IPS-15b (cell line): ENCODE results near the gene ITPR2.

ENCODE experiments used
- H3K27me3 ChIP-seq: one replicate; pipeline ENCODE4 v1.6.1; 2013; ENCODE audit warnings: low read length; ENCODE audit not compliant: control insufficient read depth, insufficient read depth
- H3K36me3 ChIP-seq: one replicate; pipeline ENCODE4 v1.6.1; 2013; ENCODE audit warnings: low read length; ENCODE audit not compliant: control insufficient read depth, insufficient read depth
- H3K4me1 ChIP-seq: one replicate; pipeline ENCODE4 v1.6.1; 2013; ENCODE audit warnings: mild to moderate bottlenecking, low read length; ENCODE audit not compliant: control insufficient read depth, insufficient read depth
- H3K4me3 ChIP-seq: one replicate; pipeline ENCODE4 v1.5.1; 2013; ENCODE audit warnings: low read depth, low read length
- H3K9ac ChIP-seq: one replicate; pipeline ENCODE4 v1.6.1; 2013; ENCODE audit warnings: low read depth, mild to moderate bottlenecking, low read length
- H3K9me3 ChIP-seq: one replicate; pipeline ENCODE4 v1.6.1; 2013; ENCODE audit warnings: mild to moderate bottlenecking, low read length; ENCODE audit not compliant: control insufficient read depth, insufficient read depth

Gene ITPR2

DNA sequence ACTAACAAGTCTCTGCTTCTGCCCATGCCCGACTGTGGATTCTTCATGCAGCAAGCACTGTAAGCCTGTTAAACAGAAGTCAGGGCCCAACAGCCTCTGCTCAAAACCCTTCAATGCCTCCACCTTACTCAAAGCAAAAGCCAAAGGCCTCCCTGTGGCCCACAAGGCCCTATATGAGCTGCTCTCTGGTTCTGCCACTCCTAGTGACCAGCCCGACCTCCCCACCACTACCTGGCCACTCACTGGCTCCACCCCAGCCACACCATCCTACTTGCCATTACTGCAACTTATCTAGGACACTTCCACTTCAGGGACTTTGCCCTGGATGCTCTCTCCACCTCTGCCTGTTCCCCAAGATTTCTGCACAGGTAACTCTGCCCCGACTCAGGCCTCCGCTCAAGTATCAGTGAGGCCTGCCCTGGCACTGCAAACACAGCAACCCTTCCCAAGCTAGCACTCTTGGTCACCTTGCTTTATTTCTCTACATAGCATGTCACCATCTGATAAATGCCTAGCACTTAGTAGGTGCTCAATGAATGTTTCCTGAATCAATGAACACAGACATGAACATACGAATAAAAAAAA lies 88.9 kb downstream of the ITPR2 start:
- H3K36me3 ChIP-seq = no peaks in the 10 kb centered on the region
- H3K27me3 ChIP-seq = no peaks in the 10 kb centered on the region
- no peak overlapping the region for H3K4me3 ChIP-seq
- no peaks in the 10 kb centered on the region for H3K9me3 ChIP-seq
- no peak overlapping the region for H3K9ac ChIP-seq
- peaks cover 3% of the 10 kb centered on the region for H3K4me1 ChIP-seq

DNA sequence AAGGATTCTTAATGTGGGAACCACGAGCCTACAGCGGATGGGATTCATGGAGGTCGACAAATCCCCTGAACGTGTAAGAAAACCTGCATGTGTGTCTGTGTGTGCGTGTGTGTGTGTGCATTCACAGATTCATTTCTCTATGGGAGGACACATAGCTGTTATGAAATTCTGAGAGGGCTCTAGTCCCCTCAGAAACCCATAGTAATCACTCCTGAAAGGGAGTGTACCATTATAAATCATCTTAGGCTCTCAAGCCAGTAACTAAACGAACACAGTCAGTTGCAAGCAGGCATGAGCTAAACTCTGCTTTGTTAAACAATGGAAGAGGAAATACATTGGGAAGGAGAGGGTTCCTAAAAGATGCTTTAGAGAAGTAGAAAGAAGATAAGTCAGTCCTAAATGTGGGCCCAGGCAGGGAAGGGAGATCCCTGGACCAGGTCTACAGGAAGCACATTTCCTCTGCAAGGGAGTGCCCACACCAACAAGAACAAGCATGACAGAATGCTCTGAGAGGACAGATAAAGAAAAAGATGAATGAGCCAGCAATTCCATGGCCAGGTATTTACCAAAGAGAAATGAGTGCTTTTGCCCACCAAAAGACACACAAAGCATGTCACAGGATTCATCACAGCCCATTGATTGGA lies 91.3 kb downstream of the ITPR2 start:
- peaks cover 3% of the 10 kb centered on the region for H3K4me1 ChIP-seq
- no peak overlapping the region for H3K9ac ChIP-seq

DNA sequence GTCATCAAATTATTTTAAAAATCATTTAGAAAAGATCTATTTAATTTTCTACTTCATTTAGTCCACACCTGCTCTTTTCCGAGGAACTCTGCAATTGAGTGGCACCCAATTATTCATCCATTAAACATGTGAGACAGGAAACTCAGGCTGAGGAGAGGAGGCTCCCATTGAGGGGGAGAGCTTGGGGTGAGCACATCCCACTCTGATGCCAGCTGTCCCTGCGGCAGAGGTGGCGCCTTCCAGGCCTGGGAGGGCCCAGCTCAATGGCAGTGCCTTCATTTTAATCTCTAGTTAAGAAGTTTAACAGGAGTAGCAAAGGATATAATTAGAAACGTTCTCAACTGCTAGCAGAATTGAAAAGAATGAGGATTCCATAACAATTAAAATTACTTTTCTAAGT lies 92.0 kb downstream of the ITPR2 start:
- no peaks in the 10 kb centered on the region for H3K4me1 ChIP-seq
- no peaks in the 10 kb centered on the region for H3K27me3 ChIP-seq
- H3K4me3 ChIP-seq = no peak overlapping the region
- H3K36me3 ChIP-seq = no peaks in the 10 kb centered on the region
- no peaks in the 10 kb centered on the region for H3K9me3 ChIP-seq
- no peak overlapping the region for H3K9ac ChIP-seq

More for the DNA sequence above, 91.3 kb downstream of the ITPR2 start:
- Histone ChIP-seq H3K36me3 (no peaks in the 10 kb centered on the region), H3K4me3 (no peak overlapping the region), H3K27me3 (no peaks in the 10 kb centered on the region), H3K9me3 (no peaks in the 10 kb centered on the region)

GRCh38 chr12:26740348-26740747 lies 92.6 kb downstream of the ITPR2 start:
- no peaks in the 10 kb centered on the region for H3K36me3 ChIP-seq
- no peaks in the 10 kb centered on the region for H3K27me3 ChIP-seq
- H3K9ac ChIP-seq = no peak overlapping the region
- H3K4me1 ChIP-seq = no peaks in the 10 kb centered on the region
- no peak overlapping the region for H3K4me3 ChIP-seq
- no peaks in the 10 kb centered on the region for H3K9me3 ChIP-seq

- H3K4me1 ChIP-seq = no peaks in the 10 kb centered on the region
- no peaks in the 10 kb centered on the region for H3K27me3 ChIP-seq
- no peak overlapping the region for H3K9ac ChIP-seq
- H3K36me3 ChIP-seq = no peaks in the 10 kb centered on the region
- H3K4me3 ChIP-seq = no peak overlapping the region
- no peaks in the 10 kb centered on the region for H3K9me3 ChIP-seq
Measured at GRCh38 chr12:26737487-26738030, 95.4 kb downstream of the ITPR2 start.

- Histone ChIP-seq H3K4me1 (no peaks in the 10 kb centered on the region), H3K4me3 (no peak overlapping the region), H3K27me3 (no peaks in the 10 kb centered on the region), H3K36me3 (no peaks in the 10 kb centered on the region), H3K9me3 (no peaks in the 10 kb centered on the region), H3K9ac (no peak overlapping the region)
Measured at GRCh38 chr12:26736563-26737486, 96.2 kb downstream of the ITPR2 start.

DNA sequence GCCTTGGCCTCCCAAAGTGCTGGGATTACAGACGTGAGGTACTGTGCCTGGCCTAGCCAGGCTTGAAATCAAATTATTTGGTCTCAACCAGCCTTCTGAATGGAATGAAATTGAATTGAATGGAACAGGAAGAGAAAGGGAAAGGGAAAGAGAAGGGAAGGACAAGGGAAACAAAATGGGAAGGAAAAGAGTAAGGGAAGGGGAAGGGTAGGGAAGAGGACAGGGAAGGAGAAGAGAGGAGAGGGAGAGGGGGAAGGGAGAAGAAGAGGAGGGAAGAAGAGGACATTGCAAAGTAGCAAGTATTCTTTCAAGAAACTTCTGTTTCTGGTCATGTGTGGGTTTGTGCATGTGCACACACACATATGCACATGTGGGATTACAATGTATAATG lies 97.8 kb downstream of the ITPR2 start:
- no peaks in the 10 kb centered on the region for H3K27me3 ChIP-seq
- H3K4me3 ChIP-seq = no peak overlapping the region
- no peaks in the 10 kb centered on the region for H3K9me3 ChIP-seq
- H3K4me1 ChIP-seq = no peaks in the 10 kb centered on the region
- no peaks in the 10 kb centered on the region for H3K36me3 ChIP-seq
- H3K9ac ChIP-seq = no peak overlapping the region

DNA sequence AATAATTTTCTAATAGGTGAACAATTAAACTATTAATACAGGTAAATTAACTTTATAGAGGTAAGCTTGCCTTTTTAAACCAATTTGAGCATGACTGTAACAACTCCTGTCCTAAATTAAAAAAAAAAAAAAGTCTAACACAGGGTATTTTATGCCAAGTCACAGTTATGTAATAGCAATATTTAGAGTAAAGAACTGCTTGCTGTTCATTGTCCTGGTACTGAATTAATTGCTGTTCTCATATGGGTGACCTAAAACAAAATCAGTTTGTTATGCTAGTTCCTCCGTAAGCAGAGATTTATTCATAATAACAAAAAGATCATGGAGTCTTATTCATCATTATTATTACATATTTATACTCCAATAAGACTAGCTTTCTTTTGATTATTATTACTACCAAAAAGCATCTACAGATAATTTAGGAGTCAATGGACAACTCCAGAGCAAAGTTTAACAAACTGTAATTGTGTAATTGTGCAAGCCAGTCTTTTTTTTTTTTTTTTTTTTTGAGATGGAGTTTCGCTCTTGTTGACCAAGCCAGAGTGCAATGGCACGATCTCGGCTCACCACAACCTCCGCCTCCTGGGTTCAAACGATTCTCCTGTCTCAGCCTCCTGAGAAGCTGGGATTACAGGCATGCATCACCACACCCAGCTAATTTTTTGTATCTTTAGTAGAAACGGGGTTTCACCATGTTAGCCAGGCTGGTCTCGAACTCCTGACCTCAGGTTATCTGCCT lies 98.3 kb downstream of the ITPR2 start:
- no peak overlapping the region for H3K4me3 ChIP-seq
- H3K4me1 ChIP-seq = no peaks in the 10 kb centered on the region
- no peaks in the 10 kb centered on the region for H3K9me3 ChIP-seq
- no peaks in the 10 kb centered on the region for H3K27me3 ChIP-seq
- H3K36me3 ChIP-seq = no peaks in the 10 kb centered on the region
- no peak overlapping the region for H3K9ac ChIP-seq

DNA sequence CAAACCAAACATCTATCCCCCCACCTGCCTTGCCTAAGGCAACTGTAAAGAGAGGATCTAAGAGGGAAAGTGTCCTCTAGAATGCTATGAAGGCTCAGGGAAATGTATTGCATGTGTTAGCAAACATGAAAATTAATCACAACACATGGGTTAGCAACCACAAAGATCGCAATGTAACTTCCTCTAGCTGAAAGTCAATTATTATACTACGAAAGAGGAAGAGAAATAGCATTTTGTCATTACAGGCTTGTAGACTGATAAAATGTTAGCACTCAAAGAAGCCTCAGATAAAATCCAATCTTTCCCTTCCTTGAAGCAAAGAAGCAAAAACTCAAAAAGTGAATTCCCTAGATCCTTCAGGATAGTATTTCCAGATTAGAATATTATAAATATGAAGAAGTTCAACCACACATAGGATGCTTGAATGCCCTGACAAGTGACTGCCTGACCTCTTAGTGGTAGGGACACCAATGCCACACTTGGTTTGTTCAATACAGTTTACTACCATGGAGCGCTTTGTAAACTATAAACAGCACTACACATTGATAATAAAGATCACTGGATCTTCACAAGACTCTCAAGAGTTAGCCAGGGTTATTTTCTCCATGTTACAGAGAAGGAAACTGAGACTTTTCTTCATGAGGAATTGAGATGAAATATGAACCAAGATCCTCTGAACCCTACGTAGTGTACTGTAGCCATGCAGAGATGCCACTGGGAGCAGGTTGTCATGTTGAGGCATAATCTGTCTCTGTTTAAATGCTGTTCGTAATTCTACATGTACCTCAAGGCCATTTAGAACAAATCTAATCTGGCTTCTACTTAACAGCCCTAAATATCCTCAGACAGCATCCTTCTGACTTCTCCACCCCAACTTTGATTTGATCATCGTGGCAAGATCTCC lies 100.7 kb downstream of the ITPR2 start:
- H3K4me3 ChIP-seq = no peak overlapping the region
- H3K9me3 ChIP-seq = no peaks in the 10 kb centered on the region
- H3K36me3 ChIP-seq = no peaks in the 10 kb centered on the region
- no peak overlapping the region for H3K9ac ChIP-seq
- no peaks in the 10 kb centered on the region for H3K4me1 ChIP-seq
- H3K27me3 ChIP-seq = no peaks in the 10 kb centered on the region

DNA sequence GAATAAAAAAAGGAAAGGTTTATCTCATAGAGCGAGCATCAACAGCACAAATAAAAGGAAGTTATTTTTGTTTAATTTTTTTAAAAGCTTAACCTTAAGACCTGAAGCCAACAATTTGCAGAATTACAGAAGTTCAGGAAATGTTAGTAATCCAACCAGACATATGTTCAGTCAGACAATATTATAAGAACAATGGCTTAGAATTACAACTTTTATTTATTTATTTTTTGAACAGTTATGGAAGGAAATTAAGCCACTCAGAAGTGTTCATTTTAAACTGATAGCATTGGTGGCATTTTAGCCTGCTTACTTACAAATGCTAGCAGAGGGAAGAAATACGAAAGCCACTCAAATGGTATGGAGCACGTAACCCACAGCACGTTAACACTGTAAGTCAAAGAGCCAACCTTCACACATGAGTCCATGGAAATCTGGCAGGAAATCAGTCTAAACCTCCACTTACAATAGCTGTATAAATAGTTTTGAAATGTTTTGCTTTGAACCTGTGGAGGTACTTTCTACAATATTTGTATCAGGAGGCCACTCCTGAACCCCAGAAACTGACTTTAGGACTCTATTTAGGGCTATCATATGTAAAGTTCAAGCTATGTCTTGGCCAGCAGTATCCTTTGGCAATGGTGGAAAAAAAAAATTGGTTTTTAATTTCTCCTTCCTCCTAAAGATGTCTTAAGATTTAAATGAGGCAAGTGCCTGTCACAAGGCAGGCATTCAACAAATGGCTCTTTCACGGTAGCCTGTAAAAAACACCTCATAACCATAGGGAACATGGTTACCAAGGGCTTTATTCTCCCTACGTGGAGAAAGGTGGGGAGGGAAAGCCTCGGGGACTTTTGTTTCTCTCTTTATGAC lies 102.3 kb downstream of the ITPR2 start:
- no peaks in the 10 kb centered on the region for H3K9me3 ChIP-seq
- H3K4me3 ChIP-seq = no peak overlapping the region
- H3K27me3 ChIP-seq = no peaks in the 10 kb centered on the region
- no peaks in the 10 kb centered on the region for H3K4me1 ChIP-seq
- H3K36me3 ChIP-seq = no peaks in the 10 kb centered on the region
- no peak overlapping the region for H3K9ac ChIP-seq
